H1 (cell line): ENCODE data around the gene MEGF11. TPM values are rescaled to one million over a fixed set of nuclear protein-coding genes. Genes with fewer than 3 reads are reported as not detected.

ENCODE experiments used
- CHD1 ChIP-seq: IDR thresholded peaks from 2 replicates; pipeline ENCODE4 v1.6.1; 2012; ENCODE audit warnings: low read depth, low read length, improper control_type of control experiment
- CTCF ChIP-seq, 3 experiments: IDR thresholded peaks; 1 replicate in 2 of 3; 2 replicates in 1 of 3; pipeline versions ENCODE4 v1.5.1 to v1.6.1; 2011; ENCODE audit warnings: low read length in 3 of 3, mild to moderate bottlenecking in 3 of 3, inconsistent platforms in 2 of 3, low read depth in 1 of 3, moderate library complexity in 1 of 3; ENCODE audit not compliant: insufficient read depth in 1 of 3; ENCODE audit errors: control extremely low read depth in 1 of 3
- KDM4A ChIP-seq: IDR thresholded peaks from one replicate; pipeline ENCODE4 v1.7.1; 2012; ENCODE audit warnings: low read depth, mild to moderate bottlenecking, moderate library complexity, low read length, inconsistent platforms; ENCODE audit not compliant: severe bottlenecking
- SIX5 ChIP-seq: IDR thresholded peaks from 2 replicates; pipeline ENCODE4 v1.6.1; 2011; ENCODE audit warnings: mild to moderate bottlenecking, low read depth, low read length
- SRF ChIP-seq: IDR thresholded peaks from 2 replicates; pipeline ENCODE4 v1.6.1; 2011; ENCODE audit warnings: mild to moderate bottlenecking, low read depth, low read length, moderate library complexity
- ZNF274 ChIP-seq: IDR thresholded peaks from 2 replicates; pipeline ENCODE4 v1.7.0; 2012; ENCODE audit warnings: low read length, borderline replicate concordance; ENCODE audit errors: extremely low read depth
- polyA plus RNA-seq, 7 experiments: library from polyadenylated mRNA; depleted of rRNA in 3 of 7; stranded (reverse) in 5 of 7; unstranded in 2 of 7; fragments of >200 nt in 5 of 7; fragments of 200-250 nt in 2 of 7; gene quantifications; 1 replicate in 5 of 7; 2 replicates in 1 of 7; 4 replicates in 1 of 7; pipeline versions ENCODE4 v1.2.1 to v1.2.3, GENCODE V29; 2011 to 2013; ENCODE audit warnings: missing spikeins in 2 of 7, mixed read lengths in 2 of 7
- total RNA-seq: library from RNA; stranded (reverse); fragmentation: NEBNext Ultra II Directional; extraction: Animal tissue kit (Norgen Biotek cat#: 25700); gene quantifications from 2 replicates; pipeline ENCODE4 v1.2.1, GENCODE V29; 2021

The MEGF11 gene
- total and polyA plus RNA-seq, 2 of the 8 experiments (the other 6 are each of a cell fraction or from before 2014, with no cell fraction given): 4.4 to 4.8 TPM

- TF ChIP-seq SRF (no peak), CHD1 (no peak), ZNF274 (no peak), KDM4A (no peak), CTCF (IDR thresholded peaks at IDR 0.05; ENCODE audit: control extremely low read depth in 1 of 3, insufficient read depth in 1 of 3, low read depth in 1 of 3, low read length in 3 of 3) (no peak), SIX5 (no peak)
Measured at GRCh38 chr15:66169023-66169422, 84.5 kb downstream of the MEGF11 start (continued).
